Ovary (tissue), 3 donors: ENCODE data around the gene AGBL5.

ENCODE experiments used
- CTCF ChIP-seq, 3 donors: fragments of 450-650 bp in 2 of 3; fragments of 200-600 bp in 1 of 3; IDR thresholded peaks; one replicate each; pipeline versions ENCODE4 v1.5.1 to v1.8.0; 2016 to 2022; ENCODE audit warnings: antibody characterized with exemption in 3 of 3, mild to moderate bottlenecking in 1 of 3
- EP300 ChIP-seq: sonication (generic); formaldehyde crosslinking; IDR thresholded peaks from one replicate; pipeline ENCODE4 v1.6.1; 2017; ENCODE audit warnings: antibody characterized with exemption
- donor health status: DM: no; HTN: no; CAD: no.

- TF ChIP-seq CTCF (IDR thresholded peaks at IDR 0.05) (no peak), EP300 (no peak)
Observed at GRCh38 chr2:27038631-27039339, 12.7 kb upstream of the AGBL5 start.
